Ovary (tissue), 3 donors: Measurements from ENCODE around the gene FGF12.

ENCODE experiments used
- CTCF ChIP-seq, 3 donors: fragments of 450-650 bp in 2 of 3; fragments of 200-600 bp in 1 of 3; IDR thresholded peaks; one replicate each; pipeline versions ENCODE4 v1.5.1 to v1.8.0; 2016 to 2022; ENCODE audit warnings: antibody characterized with exemption in 3 of 3, mild to moderate bottlenecking in 1 of 3
- POLR2A ChIP-seq: fragments of 450-650 bp; IDR thresholded peaks from one replicate; pipeline ENCODE4 v1.6.1; 2017; ENCODE audit warnings: antibody characterized with exemption, mild to moderate bottlenecking, moderate library complexity
- donor health status: DM: no; HTN: no; CAD: no.

GRCh38 chr3:192365571-192365970 lies 361.8 kb downstream of the FGF12 start:
- no peak for TF ChIP-seq POLR2A
- TF ChIP-seq CTCF (IDR thresholded peaks at IDR 0.05), result no peak
